Measurements from ENCODE around the gene UTP25. TPM values are rescaled to one million over a fixed set of nuclear protein-coding genes. Genes with fewer than 3 reads are reported as not detected.

Gene UTP25
- total and polyA plus RNA-seq, 9 donors: 4.7 to 7.5 (median 5.8) TPM

DNA sequence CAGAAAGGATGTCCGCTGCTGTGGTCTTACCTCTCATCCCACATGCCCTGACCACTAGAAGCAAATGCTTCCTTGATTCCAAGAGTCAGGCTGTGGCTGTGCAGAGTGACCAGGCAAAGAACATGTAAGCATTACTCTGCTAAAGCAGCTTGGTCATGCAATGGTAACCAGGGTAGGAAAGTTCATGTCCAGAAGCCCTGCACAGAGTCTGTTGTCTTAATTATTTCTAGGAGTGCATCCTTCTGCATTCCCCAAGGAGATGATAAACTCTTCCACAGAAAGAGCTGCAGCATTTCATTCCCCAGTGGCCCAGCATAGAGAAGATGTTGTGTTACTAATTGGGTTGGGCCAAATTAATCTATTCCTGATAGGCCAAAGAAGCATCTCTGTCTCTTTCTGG lies 10.1 kb upstream of the UTP25 start:
- WGBS (ENCODE audit: insufficient coverage): 78% methylated on average over 1 of the region's 1 CpG
- H3K36me3 ChIP-seq (ENCODE audit: control insufficient read depth, insufficient read depth, low read length): no peaks in the 10 kb centered on the region
- no peaks in the 10 kb centered on the region for H3K9me3 ChIP-seq (replicated peaks; ENCODE audit: control insufficient read depth, low read depth, low read length)
- H3K4me3 ChIP-seq (ENCODE audit: low read length): no peak overlapping the region
- H3K27me3 ChIP-seq (ENCODE audit: control insufficient read depth, insufficient read depth, low read length): peaks cover 6% of the 10 kb centered on the region
- no peak for DNase-seq
- no peak overlapping the region for H3K27ac ChIP-seq (ENCODE audit: low read length)
- no peaks in the 10 kb centered on the region for H3K4me1 ChIP-seq (ENCODE audit: control insufficient read depth, insufficient read depth, low read length)

DNA sequence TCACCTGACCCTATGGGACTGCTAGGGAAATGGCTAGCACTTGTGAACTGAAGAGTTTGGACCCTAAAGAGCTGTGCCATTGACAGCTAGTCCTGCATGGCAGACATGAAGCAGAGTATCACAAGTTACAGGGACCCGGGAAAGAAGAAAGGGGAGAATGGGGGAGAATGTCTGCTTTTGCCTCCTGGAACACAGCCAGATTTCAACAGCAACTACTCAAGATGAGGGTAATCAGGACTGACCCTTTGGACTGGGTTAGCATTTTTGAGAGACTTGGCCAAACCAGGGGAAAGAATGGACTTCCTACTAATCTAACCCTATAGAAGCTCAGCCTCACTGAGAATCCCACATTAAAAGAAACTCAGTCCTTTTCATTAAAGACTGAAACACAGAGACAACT lies 8.7 kb upstream of the UTP25 start:
- Histone ChIP-seq H3K4me3 (ENCODE audit: low read length) (no peak overlapping the region), H3K9me3 (replicated peaks; ENCODE audit: control insufficient read depth, low read depth, low read length) (no peaks in the 10 kb centered on the region), H3K36me3 (ENCODE audit: control insufficient read depth, insufficient read depth, low read length) (no peaks in the 10 kb centered on the region), H3K4me1 (ENCODE audit: control insufficient read depth, insufficient read depth, low read length) (no peaks in the 10 kb centered on the region), H3K27ac (ENCODE audit: low read length) (no peak overlapping the region), H3K27me3 (ENCODE audit: control insufficient read depth, insufficient read depth, low read length) (peaks cover 6% of the 10 kb centered on the region)
- WGBS (ENCODE audit: insufficient coverage): no CpG with 5 or more reads among the region's 1 CpG
- no peak for DNase-seq

GRCh38 chr1:209820986-209821385 lies 6.8 kb upstream of the UTP25 start:
- DNase-seq: no peak
- H3K27ac ChIP-seq (ENCODE audit: low read length): no peak overlapping the region
- 61% methylated on average over 2 of the region's 4 CpGs for WGBS (ENCODE audit: insufficient coverage)

DNA sequence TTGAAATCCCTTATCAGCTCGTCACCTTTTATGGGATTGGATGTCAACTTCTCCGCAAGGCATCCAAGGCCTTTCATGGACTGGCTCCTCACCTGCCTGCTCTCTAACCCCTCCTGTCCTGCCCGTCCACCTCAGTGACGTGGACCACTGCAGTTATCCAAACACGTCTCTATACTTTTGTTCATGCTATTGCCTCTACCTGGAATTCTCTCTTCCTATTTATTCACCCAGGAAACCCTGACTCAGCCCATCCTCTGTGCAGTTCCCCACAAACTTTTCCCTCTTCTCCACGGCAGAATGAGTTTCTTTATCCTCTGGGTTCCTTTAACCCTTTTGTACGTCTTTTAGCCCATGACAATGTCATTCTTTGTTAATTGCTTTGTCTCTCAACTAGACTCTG lies 5.1 kb upstream of the UTP25 start:
- H3K27ac ChIP-seq (ENCODE audit: low read length): no peak overlapping the region
- H3K4me1 ChIP-seq (ENCODE audit: control insufficient read depth, insufficient read depth, low read length): peaks cover 3% of the 10 kb centered on the region
- no peak overlapping the region for H3K4me3 ChIP-seq (ENCODE audit: low read length)
- DNase-seq: no peak
- 70% methylated on average over 5 of the region's 7 CpGs for WGBS (ENCODE audit: insufficient coverage)
- peaks cover 10% of the 10 kb centered on the region for H3K27me3 ChIP-seq (ENCODE audit: control insufficient read depth, insufficient read depth, low read length)
- no peaks in the 10 kb centered on the region for H3K36me3 ChIP-seq (ENCODE audit: control insufficient read depth, insufficient read depth, low read length)
- H3K9me3 ChIP-seq (replicated peaks; ENCODE audit: control insufficient read depth, low read depth, low read length): no peaks in the 10 kb centered on the region

More at GRCh38 chr1:209820986-209821385, 6.8 kb upstream of the UTP25 start:
- H3K4me1 ChIP-seq (ENCODE audit: control insufficient read depth, insufficient read depth, low read length): peaks cover 3% of the 10 kb centered on the region
- H3K36me3 ChIP-seq (ENCODE audit: control insufficient read depth, insufficient read depth, low read length): no peaks in the 10 kb centered on the region
- H3K9me3 ChIP-seq (replicated peaks; ENCODE audit: control insufficient read depth, low read depth, low read length): no peaks in the 10 kb centered on the region
- no peak overlapping the region for H3K4me3 ChIP-seq (ENCODE audit: low read length)
- H3K27me3 ChIP-seq (ENCODE audit: control insufficient read depth, insufficient read depth, low read length): peaks cover 7% of the 10 kb centered on the region

GRCh38 chr1:209823143-209824041 lies 4.4 kb upstream of the UTP25 start:
- DNase-seq: peak; percentile 41
- Histone ChIP-seq H3K9me3 (replicated peaks; ENCODE audit: control insufficient read depth, low read depth, low read length) (no peaks in the 10 kb centered on the region), H3K27ac (ENCODE audit: low read length) (peak overlapping the region; percentile 42), H3K36me3 (ENCODE audit: control insufficient read depth, insufficient read depth, low read length) (no peaks in the 10 kb centered on the region), H3K27me3 (ENCODE audit: control insufficient read depth, insufficient read depth, low read length) (peaks cover 9% of the 10 kb centered on the region), H3K4me3 (ENCODE audit: low read length) (no peak overlapping the region), H3K4me1 (ENCODE audit: control insufficient read depth, insufficient read depth, low read length) (peaks cover 3% of the 10 kb centered on the region)
- WGBS (ENCODE audit: insufficient coverage): 0% methylated on average over 1 of the region's 12 CpGs

DNA sequence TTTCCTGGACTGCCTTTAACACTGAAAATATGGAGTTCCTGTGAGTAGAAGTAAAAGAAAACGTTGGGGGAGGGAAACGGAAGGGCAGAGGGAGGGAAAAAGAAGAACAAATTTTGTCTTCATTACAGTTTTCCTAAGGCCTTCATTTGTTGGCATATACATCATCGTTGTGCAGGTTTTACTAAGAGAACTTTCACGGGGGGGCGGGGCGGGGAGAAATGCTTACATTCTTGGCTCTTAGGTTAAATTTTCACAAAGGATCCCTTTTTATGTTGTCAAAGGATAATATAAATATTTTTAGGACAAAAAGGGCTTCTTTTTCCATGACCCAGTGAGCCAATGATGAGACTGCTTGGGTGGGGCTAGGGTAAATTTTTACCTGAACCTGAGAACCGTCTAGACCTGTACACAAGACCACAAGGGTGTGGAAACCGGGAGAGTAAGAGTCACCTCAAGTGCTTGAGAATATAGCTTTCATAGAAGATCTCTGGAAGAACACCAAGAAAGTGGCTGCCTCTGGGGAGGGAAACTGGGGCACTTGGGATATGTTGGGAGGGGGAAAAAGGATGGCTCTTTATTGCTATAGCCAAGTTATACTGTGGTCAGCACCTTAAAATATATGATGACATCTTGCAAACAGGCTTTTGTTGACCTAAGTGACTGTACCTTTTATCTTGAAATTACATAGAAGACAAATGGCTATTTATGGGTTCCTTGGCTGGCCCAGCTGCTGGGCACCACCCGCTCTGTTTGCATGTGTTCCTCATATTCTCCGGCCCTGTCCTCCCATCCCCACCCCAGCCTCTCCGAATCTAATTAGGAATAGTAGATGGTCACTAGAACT lies 2.0 kb upstream of the UTP25 start:
- DNase-seq: no peak
- 75% methylated on average over 2 of the region's 11 CpGs for WGBS (ENCODE audit: insufficient coverage)
- peaks cover 4% of the 10 kb centered on the region for H3K27me3 ChIP-seq (ENCODE audit: control insufficient read depth, insufficient read depth, low read length)
- no peak overlapping the region for H3K4me3 ChIP-seq (ENCODE audit: low read length)
- H3K36me3 ChIP-seq (ENCODE audit: control insufficient read depth, insufficient read depth, low read length): no peaks in the 10 kb centered on the region
- peaks cover 4% of the 10 kb centered on the region for H3K4me1 ChIP-seq (ENCODE audit: control insufficient read depth, insufficient read depth, low read length)
- peak overlapping the region; percentile 47 for H3K27ac ChIP-seq (ENCODE audit: low read length)
- H3K9me3 ChIP-seq (replicated peaks; ENCODE audit: control insufficient read depth, low read depth, low read length): no peaks in the 10 kb centered on the region

DNA sequence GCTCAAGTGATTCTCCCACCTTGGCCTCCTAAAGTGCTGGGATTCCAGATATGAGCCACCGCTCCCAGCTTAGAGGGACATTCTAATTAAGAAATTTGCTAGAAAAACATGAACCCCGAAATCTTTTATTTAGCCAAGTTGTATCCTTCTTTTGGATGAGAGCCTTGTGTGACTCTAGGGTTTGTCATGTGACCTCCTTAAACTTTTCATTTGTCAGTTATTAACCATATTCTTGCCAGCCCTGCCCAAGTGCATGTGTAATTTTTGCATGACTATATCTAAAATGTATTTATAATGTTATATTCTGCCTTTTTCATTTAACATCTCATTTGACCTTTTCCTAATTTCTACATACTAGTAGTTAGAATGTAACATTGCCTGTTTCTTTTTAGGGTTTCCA lies 1.9 kb downstream of the UTP25 start:
- Histone ChIP-seq H3K27me3 (ENCODE audit: control insufficient read depth, insufficient read depth, low read length) (peaks cover 4% of the 10 kb centered on the region), H3K4me3 (ENCODE audit: low read length) (no peak overlapping the region), H3K36me3 (ENCODE audit: control insufficient read depth, insufficient read depth, low read length) (peaks cover 22% of the 10 kb centered on the region), H3K4me1 (ENCODE audit: control insufficient read depth, insufficient read depth, low read length) (peaks cover 4% of the 10 kb centered on the region), H3K9me3 (replicated peaks; ENCODE audit: control insufficient read depth, low read depth, low read length) (no peaks in the 10 kb centered on the region), H3K27ac (ENCODE audit: low read length) (no peak overlapping the region)
- WGBS (ENCODE audit: insufficient coverage): no CpG with 5 or more reads among the region's 2 CpGs
- no peak for DNase-seq

- Histone ChIP-seq H3K36me3 (ENCODE audit: control insufficient read depth, insufficient read depth, low read length) (peaks cover 29% of the 10 kb centered on the region), H3K27ac (ENCODE audit: low read length) (no peak overlapping the region), H3K4me3 (ENCODE audit: low read length) (no peak overlapping the region), H3K4me1 (ENCODE audit: control insufficient read depth, insufficient read depth, low read length) (peaks cover 4% of the 10 kb centered on the region), H3K27me3 (ENCODE audit: control insufficient read depth, insufficient read depth, low read length) (peaks cover 4% of the 10 kb centered on the region), H3K9me3 (replicated peaks; ENCODE audit: control insufficient read depth, low read depth, low read length) (no peaks in the 10 kb centered on the region)
- DNase-seq: no peak
- WGBS (ENCODE audit: insufficient coverage): 100% methylated on average over 1 of the region's 3 CpGs
Observed at GRCh38 chr1:209830722-209831121, 3.0 kb downstream of the UTP25 start.

GRCh38 chr1:209831615-209832014 lies 3.8 kb downstream of the UTP25 start:
- no peaks in the 10 kb centered on the region for H3K27me3 ChIP-seq (ENCODE audit: control insufficient read depth, insufficient read depth, low read length)
- no peak overlapping the region for H3K4me3 ChIP-seq (ENCODE audit: low read length)
- no peak for DNase-seq
- peaks cover 2% of the 10 kb centered on the region for H3K4me1 ChIP-seq (ENCODE audit: control insufficient read depth, insufficient read depth, low read length)
- H3K36me3 ChIP-seq (ENCODE audit: control insufficient read depth, insufficient read depth, low read length): peaks cover 35% of the 10 kb centered on the region
- H3K9me3 ChIP-seq (replicated peaks; ENCODE audit: control insufficient read depth, low read depth, low read length): no peaks in the 10 kb centered on the region
- no peak overlapping the region for H3K27ac ChIP-seq (ENCODE audit: low read length)
- no CpG with 5 or more reads among the region's 1 CpG for WGBS (ENCODE audit: insufficient coverage)

- H3K4me1 ChIP-seq (ENCODE audit: control insufficient read depth, insufficient read depth, low read length): no peaks in the 10 kb centered on the region
- no peak for DNase-seq
- no peaks in the 10 kb centered on the region for H3K9me3 ChIP-seq (replicated peaks; ENCODE audit: control insufficient read depth, low read depth, low read length)
- H3K27me3 ChIP-seq (ENCODE audit: control insufficient read depth, insufficient read depth, low read length): no peaks in the 10 kb centered on the region
- H3K4me3 ChIP-seq (ENCODE audit: low read length): no peak overlapping the region
- peaks cover 72% of the 10 kb centered on the region for H3K36me3 ChIP-seq (ENCODE audit: control insufficient read depth, insufficient read depth, low read length)
- no peak overlapping the region for H3K27ac ChIP-seq (ENCODE audit: low read length)
Observed at GRCh38 chr1:209835782-209836298, 8.1 kb downstream of the UTP25 start.
